GM19193 (cell line): ENCODE measurements around the gene TRABD2B.

Experiments
- POLR2A ChIP-seq: IDR thresholded peaks from 4 replicates; pipeline ENCODE4 v1.6.1; 2011; ENCODE audit not compliant: insufficient read depth, insufficient read length; ENCODE audit errors: extremely low read depth

TRABD2B gene

DNA sequence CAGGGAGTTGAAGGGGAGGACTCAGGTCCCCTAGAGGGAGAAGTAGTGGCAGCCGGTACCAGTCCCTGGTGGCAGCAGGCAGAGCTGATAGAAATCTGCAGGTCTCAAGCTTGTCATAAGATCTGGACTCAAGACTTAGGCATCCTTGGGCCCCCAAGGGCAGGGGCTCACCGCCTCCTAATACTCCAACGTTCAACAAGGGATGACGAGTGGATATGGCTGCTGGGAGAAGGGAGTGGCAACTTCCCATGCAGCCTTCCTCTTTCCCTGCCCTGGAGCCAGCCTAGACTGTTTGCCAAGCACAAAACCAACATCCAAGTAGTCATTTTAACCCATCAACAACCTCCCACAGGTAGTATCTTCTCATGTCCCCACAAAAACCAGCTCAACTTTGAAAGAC, 6.9 kb downstream of the TRABD2B start:
- TF ChIP-seq POLR2A = no peak

DNA sequence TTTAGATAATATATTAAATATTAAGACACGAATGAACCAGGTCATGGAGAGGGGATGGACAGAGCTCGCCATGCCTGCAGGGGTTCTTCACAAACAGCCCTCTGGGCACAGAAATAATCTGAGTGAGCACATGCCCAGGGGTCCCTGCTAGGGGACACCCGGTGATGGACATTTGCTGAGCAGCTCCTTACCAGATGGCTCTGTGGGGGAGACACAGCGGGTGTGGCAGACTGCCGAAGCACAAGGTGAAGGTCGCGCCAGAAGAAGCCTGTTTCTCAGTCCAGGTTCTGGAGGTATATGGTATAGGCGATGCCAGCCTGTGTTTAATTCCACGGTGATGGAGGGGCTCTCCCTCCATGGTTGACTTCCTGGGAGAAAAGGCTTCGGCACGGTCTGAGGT, 9.6 kb downstream of the TRABD2B start:
- no peak for TF ChIP-seq POLR2A

DNA sequence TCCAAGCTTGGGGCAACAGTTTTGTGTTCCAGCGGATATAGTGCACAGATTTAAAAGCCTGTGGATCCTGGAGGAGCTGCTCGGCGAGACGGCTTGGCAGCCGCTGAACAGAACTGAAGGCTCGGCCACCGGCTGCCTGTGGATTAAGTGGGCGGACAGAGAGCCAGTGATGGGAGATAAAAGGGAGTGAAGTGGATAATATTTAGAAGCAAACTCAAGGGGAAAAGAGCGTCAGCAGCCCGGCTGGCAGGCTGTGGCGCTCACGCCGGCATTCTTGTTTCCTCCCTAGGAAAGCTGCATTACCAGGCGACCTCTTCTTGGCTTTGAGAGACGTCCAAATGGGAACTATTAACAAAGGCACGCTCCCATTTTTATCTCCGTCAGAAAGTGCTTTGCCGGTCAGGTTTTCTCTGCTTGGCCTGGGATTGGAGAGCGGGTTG, 10.4 kb downstream of the TRABD2B start:
- no peak for TF ChIP-seq POLR2A

DNA sequence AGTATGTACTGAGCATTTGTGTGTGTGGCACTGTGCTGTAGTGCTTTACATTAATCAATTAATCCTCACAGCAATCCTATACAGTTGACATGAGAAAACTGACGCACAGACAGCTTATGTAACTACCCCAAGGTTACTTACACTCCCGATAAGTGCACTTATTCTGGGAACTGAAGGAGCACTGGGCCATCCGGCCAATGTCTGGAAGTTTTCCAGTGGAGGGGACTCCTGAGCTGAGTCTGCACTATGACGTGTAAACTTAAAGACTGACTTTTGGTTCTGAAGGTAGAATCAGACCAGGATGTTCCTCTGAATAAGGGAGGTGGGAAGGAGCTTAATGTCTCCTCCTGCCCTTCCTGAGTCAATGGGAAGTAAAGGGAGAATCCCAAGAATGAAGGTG, 12.2 kb downstream of the TRABD2B start:
- TF ChIP-seq POLR2A = no peak

DNA sequence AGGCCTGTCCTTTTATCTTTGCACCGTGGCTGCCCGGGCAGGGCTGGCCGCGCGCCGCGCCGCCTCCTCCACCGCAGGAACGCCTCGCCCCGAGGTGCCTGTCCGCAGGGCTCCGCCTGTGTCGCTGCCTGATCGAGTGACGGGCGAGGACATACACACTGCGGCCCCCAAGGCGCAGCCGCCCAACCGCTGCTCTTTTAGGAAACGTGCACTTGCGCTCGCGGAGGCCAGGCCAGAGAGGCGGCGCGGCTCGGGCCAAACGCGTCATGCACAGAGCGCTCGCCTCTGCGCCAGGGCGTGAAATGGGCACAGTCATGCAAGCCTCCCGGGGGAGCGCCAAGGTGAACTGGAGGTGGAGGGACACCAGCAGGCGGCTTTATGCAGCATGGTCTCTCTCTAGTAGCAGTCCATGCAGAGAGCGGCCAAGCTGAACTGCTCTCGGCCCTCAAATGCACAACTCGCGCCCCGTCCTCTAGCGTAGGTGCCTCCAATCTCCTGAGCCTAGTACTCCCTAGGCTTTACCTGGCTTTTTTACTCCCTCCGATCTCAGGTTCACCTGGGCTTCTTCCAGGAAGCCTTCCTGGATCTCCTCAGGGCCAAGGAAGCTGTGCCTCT, 12.9 kb downstream of the TRABD2B start:
- TF ChIP-seq POLR2A = no peak

DNA sequence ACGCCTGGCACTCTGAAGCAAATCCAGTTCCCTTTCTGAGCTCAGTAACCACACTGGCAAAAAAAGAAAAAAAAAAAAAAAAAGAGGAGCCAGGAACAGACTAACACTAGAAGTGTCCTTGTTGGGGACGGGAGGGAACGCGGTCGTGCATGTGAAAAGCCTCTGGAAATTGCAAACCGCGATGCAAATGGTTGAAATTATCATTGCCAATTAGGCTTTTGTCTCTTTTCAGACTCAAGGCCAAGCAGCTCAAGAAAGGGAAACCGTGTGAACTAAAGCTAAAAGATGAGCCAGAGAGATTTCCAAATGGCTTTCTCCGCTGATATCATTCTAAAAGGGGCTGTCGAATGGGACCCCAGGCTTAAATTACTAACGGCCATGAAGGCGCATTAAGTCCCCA, 13.5 kb downstream of the TRABD2B start:
- no peak for TF ChIP-seq POLR2A

DNA sequence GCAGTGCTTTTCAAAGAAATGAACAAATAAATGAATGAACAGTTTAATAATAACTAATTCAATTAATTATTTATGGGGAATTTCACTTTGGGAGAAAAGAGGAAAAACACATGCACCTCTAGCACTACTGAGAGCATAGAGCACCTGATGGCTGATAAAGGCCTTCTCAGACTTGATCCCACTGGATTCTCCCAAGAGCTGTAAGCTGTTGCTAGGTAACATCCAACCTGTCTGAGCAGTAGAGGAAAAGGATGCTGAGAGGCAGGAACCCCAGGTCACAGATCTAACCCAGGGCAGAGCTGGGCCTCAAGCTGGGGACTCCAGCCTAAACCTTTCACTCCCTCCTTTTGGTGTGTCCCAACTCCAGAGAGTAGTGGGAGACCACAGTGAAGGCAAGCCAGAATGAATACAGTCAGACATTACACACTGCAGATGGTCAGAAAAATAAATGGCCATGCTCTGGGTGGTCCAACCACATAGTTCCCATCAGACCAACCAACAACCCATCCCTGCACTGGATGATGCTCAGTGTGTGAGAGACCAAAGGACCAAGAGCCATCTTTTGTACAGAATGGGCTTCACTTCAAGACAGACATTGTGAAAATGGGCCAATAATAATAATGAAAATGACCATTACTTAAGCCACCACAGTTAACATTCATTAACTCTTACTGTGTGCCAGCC, 15.4 kb downstream of the TRABD2B start:
- no peak for TF ChIP-seq POLR2A

DNA sequence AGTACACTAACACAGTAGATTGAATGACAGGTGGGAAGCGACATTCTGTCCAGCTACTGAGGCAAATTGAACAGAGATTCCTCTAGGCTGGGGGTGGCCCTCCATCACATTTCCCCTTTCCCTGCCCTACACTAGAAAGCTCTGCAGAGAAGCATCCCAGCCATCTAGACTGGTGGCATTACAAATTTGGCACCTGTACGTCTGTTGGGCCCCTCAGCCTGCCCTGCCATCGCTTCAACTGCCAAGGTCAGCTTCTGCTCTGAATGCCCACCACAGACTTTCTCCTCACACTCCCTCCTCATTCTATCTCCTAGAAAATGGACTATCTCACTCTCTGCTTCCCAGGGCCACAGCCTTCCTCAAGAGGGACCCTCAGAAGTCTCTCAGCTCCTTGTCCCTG, 16.7 kb downstream of the TRABD2B start:
- no peak for TF ChIP-seq POLR2A

DNA sequence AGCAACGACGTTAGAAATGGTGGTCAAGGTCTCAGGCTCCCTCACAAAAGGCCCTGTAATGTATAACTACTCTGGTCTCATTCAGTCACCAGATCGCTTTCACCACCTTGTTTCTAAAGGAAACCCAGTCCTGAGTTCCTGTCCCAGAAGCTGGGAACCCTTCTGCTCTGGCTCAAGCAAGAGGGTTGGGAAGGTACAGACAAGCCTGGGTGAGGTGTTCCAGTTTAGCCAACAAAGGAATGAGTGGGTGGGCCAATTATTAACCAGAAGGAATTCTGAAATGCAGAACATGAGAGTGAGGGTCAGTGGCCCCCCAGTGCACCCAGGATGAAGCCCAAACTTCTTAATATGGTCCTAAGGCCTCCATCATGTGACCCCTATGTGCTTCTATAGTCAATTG, 17.5 kb downstream of the TRABD2B start:
- TF ChIP-seq POLR2A = no peak

DNA sequence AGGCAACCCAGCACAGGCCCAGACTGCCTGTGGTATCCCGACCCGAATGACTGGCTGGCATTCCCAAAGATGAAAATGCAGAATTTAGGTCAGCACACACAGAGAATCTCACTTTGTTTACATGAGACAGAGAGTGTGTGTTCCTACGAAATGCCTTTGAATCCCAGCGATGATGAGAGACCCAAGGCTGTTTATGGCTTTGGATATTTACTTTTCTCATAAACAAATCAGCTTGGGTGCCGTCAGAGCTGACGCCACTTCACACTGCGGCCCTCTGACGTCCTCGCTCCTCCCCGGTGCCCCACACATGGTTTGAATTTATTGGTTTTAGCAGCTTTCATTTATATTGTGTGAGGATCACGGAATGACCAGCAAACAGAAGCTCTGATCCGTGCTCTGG, 18.7 kb downstream of the TRABD2B start:
- TF ChIP-seq POLR2A = no peak

DNA sequence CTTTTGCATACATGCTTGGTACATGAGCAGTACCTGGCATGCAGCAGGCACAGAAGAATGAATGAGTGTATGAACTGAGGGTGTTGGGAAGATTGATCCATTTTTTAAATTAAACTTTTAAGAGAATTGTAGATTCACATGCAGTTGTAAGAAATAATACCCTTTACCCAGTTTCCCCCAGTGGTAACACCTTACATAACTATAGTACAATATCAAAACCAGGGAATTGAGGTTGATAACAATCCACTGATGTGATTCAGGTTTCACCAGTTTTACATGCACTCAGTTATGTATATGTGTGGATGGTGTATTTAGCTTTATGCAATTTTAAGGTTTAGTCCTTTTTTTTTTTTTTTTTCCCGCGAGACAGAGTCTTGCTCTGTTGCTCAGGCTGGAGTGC, 20.5 kb downstream of the TRABD2B start:
- no peak for TF ChIP-seq POLR2A

DNA sequence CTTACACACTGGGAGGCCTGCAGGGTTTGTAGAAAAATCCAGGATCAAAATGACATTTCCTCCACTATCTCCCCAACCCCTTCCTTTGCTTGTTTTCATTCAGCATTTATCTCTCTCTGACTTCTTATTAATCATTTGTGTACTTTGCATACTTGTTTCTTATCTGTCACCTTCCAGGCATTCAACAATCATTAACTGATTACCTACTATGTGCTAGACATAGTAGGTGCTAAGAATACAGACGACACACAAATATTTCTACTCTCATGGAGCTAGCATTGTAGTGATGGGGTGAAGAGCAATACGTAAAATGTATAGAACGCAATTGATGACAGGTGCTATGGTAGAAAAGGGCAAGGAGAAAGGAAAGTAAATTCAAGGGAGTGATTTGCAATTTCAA, 20.9 kb downstream of the TRABD2B start:
- TF ChIP-seq POLR2A = no peak

DNA sequence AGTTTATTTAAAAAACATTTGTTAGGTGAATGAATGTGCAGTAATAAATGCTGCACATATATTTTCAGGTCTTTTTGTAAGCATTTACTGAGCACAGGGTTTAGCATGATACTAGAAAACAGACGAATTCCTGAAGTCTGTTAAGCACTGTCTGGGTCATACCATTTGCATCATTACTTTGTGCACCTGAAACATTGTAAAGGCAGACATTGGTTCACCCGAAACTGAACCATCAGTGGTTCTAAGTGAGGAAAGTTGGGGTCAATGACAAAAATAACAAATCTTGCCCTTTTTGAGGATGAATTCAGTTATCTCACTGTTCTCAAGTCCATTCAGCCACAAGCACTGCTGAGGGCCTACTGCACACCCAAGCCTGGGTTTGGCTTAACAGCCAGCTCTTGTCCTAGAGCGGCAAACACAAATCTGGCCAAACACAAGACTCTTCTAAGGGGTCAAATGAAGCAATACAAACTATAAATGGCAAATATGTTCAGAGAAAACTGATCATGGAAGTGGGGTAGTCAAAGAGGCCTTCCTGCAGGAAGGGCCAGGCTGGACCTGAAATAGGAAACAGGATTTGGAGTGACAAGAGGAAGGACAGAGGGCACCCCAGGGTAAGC, 21.8 kb downstream of the TRABD2B start:
- no peak for TF ChIP-seq POLR2A

DNA sequence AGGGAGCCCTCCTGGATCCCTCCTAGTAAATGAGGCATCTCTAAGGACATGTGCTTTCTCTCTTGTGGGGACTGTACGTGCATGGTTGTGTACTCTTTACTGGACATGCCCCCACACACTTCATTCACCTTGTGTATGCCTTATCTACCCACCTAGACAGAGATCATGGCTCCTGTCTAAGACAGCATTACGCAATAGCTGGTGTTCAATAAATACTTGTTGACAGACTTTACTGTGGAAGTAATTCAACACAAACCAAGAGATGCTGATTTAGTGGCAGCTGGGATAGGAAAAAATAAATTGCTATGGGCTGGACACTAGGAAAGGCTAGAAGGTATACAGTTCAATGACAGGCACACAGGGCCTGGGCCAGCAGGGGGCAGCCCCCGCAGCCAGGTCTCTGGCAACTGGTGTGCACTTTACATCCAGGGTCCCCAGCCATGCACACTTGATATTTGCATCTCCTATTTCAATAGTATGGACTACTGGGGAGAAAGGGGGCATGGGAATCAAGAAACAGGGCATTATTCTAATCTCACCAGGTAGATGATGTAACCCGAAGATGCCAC, 24.2 kb downstream of the TRABD2B start:
- TF ChIP-seq POLR2A = no peak

DNA sequence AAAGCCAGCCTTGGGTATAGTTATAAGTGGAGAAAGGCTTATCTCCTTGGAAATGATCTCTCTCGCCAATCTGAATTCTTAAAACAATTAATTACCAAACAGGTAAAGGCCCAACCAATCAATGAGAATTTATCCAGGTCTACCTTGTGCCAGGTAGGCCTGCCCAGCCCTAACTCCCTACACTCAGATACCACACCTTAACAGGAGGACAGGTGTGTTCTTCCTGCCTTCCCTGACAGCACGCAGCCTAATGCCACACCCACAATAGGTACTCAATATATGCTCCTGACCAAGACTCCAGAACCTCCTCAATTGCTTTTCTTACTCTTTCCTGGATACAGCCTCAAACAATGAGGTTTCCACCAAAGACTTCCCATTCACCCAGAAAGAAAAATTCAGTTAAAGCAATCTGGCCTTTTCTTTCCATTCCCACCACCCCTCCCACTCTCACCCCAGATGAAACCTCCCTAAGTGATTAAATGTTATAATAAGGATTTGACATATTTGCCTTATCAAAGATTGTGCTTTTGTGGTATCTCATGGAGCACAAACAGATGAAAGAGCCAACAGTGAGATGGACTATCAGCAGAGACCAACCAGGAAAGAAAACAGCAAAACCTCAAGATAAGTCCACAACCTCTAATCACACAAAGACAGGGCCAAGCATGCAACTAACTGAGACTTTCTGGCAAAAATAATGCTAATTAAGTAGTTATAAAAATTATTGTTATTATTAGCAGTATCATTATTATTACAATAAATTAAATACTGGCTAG, 25.6 kb downstream of the TRABD2B start:
- TF ChIP-seq POLR2A = no peak
